Germinal center (tissue), 1 donor: ENCODE results near the gene SLC17A7.
A peak's percentile ranks its signal among the peaks of the same experiment; 100 is the strongest.

Source experiments
- DNase-seq: peaks from one replicate; pipeline ENCODE4 v3.0.0; 2012; ENCODE audit warnings: mixed read lengths, low spot score

SLC17A7 gene

DNA sequence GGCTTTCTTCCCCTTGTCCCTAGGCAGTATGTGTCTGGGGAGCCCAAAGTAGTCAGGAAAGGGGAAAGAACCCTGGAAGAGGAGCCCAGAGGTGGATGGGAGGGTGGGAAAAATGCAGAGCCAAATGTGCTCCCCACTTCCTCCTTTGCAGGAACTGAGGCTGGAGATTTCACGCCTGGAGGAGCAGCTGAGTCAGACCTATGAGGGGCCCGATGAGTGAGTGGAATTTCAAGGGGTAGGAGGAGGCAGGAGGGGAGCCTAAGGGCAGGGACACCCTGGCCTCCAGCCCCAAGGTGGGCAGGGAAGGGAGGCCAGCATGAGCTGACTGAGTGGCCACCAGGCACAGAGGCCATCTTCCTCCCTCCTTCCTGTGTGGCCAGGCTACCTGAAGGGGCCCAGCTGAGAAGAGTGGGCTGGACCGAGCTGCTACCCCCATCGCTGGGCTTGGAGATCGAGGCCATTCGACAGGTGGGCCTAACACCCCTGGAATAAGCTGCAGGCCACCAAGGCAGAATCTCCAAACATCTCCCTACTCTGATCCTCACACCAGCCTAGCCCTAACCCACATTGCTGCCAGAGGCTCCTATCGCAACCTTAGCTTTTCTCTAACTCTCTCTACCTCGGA, 32.4 kb downstream of the SLC17A7 start:
- no peak for DNase-seq

DNA sequence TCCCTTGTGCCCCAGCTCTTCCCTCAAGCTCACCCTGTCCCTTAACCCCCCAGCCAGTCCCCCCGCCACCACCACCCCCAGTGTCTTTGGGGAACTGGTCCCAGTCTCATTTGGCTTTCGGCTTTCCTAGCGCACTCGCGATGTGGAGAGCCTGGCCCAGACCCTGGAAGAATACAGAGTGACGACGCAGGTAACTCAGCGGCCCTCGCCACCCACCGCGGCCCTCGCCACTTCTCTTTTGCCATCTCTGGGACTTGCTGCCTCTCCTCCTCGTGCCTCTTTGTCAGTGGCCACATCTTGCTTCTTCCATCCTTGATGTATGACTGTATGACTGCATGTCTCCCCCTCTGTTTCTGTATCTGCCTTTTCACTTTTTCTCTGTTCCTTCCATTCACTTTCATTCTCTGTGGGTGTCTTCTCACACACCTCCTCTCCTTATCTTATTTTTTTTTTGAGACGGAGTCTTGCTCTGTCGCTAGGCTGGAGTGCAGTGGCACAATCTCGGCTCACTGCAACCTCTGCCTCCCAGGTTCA, 33.8 kb downstream of the SLC17A7 start:
- DNase-seq: no peak

DNA sequence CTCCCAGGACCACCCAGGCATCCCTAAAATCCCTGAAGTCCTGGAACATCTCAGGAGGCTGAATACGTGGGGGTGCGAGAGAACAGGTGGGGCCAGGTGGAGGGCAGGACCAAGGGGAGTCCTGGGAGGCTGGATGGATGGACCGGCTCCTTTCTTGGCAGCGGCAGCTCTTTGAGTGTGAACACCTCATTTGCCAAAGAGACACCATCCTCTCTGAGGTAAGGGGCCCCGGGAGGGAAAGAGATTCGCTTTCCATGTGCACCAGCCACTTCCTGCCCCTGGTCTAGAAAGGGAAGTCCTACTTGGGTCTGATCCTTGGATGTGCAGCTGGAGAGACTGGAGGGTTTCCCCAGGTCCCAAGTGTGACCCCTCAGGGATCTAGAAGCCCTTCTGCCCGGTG, 34.2 kb downstream of the SLC17A7 start:
- no peak for DNase-seq

DNA sequence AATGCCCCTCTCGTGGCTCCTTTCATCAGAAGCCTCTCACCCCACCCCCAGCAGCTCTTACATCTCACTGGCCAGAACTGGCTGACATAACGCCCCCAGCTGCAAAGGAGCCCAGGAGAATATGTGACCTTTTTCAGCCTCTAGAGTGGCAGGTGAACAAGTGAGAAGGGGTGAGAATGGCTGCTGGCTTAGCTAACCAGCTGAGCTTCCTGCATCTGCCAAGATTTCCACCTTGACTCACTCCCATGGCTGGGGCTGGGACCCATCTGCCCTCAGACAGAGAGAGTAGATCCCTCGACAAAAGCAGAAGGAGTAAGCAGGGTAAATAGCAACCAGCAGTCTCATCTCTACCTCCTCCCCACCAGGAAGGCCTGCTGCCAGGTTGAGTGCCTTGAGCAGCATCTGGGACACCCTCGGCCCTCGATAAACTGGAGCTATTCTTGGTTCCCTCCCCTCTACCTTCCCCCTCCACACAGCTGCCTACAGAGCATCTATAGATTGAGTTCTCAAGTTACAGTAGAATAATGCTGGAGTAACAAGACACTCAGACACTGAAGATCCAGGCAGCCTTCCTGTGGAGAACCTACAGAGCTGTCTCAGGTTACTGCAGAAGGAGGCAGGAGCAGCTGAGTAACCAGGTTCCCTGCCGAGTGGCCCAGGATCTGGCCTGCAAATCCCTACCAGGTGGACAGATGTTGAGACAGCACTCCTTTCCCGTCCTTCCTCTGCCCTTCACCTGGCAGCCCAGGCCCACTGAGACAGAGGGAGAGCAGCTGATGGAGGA, 37.7 kb downstream of the SLC17A7 start:
- DNase-seq: peak; percentile 51

- DNase-seq: no peak
These were observed 41.3 kb downstream of the SLC17A7 start for GRCh38 chr19:49400029-49400428.

DNA sequence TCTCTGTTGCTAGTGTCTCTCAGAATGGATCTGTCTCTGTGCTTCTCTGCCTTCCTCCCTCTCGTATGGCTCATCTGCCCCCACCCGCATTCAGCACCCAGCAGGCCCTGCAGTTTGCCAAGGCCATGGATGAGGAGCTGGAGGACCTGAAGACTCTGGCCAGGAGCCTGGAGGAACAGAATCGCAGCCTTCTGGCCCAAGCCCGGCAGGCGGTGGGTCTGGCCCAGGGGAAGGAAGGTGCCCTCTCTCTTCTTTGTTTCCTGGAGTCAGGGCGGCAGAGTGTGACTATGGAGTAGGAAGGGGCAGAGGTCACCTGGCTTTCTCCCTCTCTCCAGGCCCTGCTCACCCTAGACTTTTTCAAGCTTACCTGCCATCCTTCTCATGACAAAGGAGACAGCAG, 42.4 kb downstream of the SLC17A7 start:
- no peak for DNase-seq

DNA sequence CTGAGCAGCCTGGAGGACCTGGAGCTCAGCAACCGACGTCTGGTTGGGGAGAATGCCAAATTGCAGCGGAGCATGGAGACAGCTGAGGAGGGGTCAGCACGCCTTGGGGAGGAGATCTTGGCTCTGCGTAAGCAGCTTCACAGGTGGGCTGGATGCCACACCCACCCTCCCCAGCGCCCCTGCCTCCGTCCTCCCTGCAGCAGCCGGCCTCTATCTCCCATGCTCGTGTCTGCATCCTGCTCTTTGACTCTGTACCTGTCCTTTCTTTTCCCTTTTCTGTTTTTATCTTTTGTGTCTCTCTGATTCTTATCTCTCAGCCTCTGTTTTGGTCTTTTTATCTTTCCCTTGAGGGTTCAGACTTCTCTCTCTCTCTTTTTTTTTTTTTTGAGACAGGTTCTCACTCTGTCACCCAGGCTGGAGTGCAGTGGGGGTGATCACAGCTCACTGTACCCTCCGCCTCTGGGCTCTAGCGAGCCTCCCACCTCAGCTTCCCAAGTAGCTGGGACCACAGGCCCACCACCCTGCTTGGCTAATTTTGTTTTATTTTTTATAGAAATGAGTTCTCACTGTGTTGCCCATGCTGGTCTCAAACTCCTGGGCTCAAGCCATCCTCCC, 43.2 kb downstream of the SLC17A7 start:
- DNase-seq: no peak

GRCh38 chr19:49396738-49397505, 44.4 kb downstream of the SLC17A7 start:
- no peak for DNase-seq

GRCh38 chr19:49395581-49396407, 45.5 kb downstream of the SLC17A7 start:
- no peak for DNase-seq

- no peak for DNase-seq
These were observed 47.4 kb downstream of the SLC17A7 start for GRCh38 chr19:49393881-49394280.

GRCh38 chr19:49391581-49392399, 49.5 kb downstream of the SLC17A7 start:
- DNase-seq: peak; percentile 77

DNA sequence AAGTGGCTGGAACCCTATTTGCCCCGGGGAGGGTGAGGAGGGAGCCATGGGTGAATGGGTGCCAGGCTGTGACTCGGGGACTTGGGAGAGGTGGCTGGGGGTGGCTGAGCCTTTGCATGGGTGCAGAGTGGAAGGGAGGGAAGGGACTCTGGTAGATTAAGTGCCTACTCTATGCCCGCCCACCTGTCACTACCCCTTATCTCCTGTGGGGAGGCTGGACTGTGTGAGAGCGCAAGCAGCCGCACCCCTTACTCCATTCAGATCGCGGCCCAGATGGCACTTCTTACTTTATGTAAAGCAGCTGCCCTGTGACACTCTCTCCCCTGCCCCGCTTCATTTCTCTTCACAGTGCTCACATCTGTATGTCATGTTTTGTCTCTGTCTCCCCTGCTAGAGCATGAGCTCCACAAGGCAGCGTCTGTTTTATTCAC, 50.4 kb downstream of the SLC17A7 start:
- DNase-seq: peak; percentile 73

- no peak for DNase-seq
These were observed 51.0 kb downstream of the SLC17A7 start for GRCh38 chr19:49390131-49390928.

DNA sequence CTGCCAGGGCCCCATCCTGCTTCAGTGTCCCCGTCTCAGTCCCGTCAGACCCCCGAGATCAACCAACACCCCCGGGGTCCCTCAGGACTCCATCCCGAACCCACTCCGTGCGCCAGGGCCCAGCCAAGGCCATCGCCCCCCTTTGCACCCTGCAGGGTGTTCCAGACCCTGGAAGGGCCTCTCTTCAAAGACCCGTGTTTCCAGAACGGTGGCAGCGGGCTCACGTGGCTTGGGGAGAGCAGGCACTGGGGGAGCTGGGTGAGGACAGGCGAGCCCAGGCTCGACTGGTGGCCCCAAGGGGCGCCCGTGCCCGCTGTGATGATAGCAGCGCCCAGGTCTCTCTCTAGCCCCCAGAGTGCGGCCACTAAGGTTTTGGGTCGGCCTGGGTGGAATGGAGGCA, 51.9 kb downstream of the SLC17A7 start:
- DNase-seq: no peak

DNA sequence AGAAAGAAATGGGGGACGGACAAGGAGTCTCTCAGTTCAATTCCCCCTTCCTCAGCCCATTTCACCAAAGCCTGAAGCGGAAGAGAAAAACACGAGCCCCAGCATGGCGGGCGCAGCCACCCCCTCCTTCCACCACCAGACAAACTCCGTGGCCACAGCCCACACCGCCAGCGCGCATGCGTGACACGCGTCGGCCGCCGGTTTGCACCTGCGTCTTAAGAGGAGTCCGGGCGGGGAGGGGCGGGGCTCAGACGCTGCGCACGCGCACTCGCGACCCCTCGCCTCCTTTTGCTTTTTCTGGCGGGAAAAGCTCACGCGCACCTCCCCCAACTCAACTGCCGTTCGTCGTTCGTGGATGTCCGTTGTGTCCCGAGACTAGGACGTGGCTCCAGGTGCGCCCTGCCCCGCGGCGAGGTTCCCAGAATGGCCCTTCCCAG, 53.4 kb downstream of the SLC17A7 start, which contains the start of gene KASH5:
Gene KASH5 (plus strand): TSS at position 314 of the 437 bp plus-strand sequence. CDS start 2,635 bp downstream, outside the sequence.
- DNase-seq: peak; percentile 91

GRCh38 chr19:49383599-49383998, 57.7 kb downstream of the SLC17A7 start:
- DNase-seq: no peak

- DNase-seq: no peak
These were observed 58.7 kb downstream of the SLC17A7 start for GRCh38 chr19:49382639-49383038.

- no peak for DNase-seq
These were observed 60.9 kb downstream of the SLC17A7 start for GRCh38 chr19:49380391-49380790.
